HCT116 (cell line): ENCODE data around the gene DUSP28. TPM values are rescaled to one million over a fixed set of nuclear protein-coding genes. Genes with fewer than 3 reads are reported as not detected.

Source experiments
- ATAC-seq: fragments of 200-7000 bp; cut with Tn5 transposase; 2 replicates; pipeline ENCODE4 v1.9.1; 2020; ENCODE audit warnings: mild to moderate bottlenecking, moderate library complexity
- BruUV-seq: library from RNA; stranded (reverse); fragments of 400-500 nt; replicated peaks from 2 replicates; lab custom pipeline; 2021; lab: Mats Ljungman, UMichigan
- CTCF ChIA-PET: fragments of 300-600 bp; sonication (Branson Sonifier 250); formaldehyde crosslinking; loops from one replicate; lab custom pipeline; 2021; ENCODE audit warnings: antibody characterized with exemption; lab: Charles Lee
- POLR2A ChIA-PET: fragments of 300-600, 350-600 bp; sonication (Branson Sonifier 250); formaldehyde crosslinking; loops from one replicate; lab custom pipeline; 2021; ENCODE audit warnings: antibody characterized with exemption; lab: Charles Lee
- RAD21 ChIA-PET, 2 experiments: fragments of 300-600 bp; sonication (Branson Sonifier 250); formaldehyde crosslinking; loops; one replicate each; lab custom pipeline; 2023; ENCODE audit warnings: low total read pairs in 2 of 2; ENCODE audit not compliant: uncharacterized antibody in 2 of 2, unreplicated experiment in 2 of 2, low non-redundant PET in 1 of 2; lab: Charles Lee
- DNase-seq: peaks from one replicate; pipeline ENCODE4 v3.0.0-alpha.2; 2010; ENCODE audit warnings: low read depth, low spot score
- H2AFZ ChIP-seq: fragments of 200-600 bp; shearing (Covaris generic), sonication (generic); 2 replicates; pipeline ENCODE4 v1.6.1; 2017; ENCODE audit warnings: low read depth, mixed run types, mixed read lengths, antibody characterized with exemption, low read length; ENCODE audit not compliant: poor library complexity, severe bottlenecking
- H3K27ac ChIP-seq: 2 replicates; pipeline ENCODE4 v1.5.1; 2012; ENCODE audit warnings: low read depth, low read length
- H3K27me3 ChIP-seq: fragments of 200-600 bp; sonication (generic); 2 replicates; pipeline ENCODE4 v1.6.1; 2016; ENCODE audit warnings: mixed run types, low read length, mixed read lengths; ENCODE audit not compliant: insufficient read depth
- H3K36me3 ChIP-seq, 2 experiments: fragments of 200-500 bp in 1 of 2; fragments of 200-600 bp in 1 of 2; sonication (Bioruptor generic) in 1 of 2; sonication (generic) in 1 of 2; 2 replicates each; pipeline versions ENCODE4 v1.5.1 to v1.6.1; 2014 to 2016; ENCODE audit warnings: low read length in 2 of 2, inconsistent platforms in 1 of 2, mixed read lengths in 1 of 2, mixed run types in 1 of 2; ENCODE audit not compliant: insufficient read depth in 2 of 2, control insufficient read depth in 1 of 2
- H3K4me1 ChIP-seq, 2 experiments: fragments of 200-600 bp in 1 of 2; sonication (generic) in 1 of 2; 2 replicates each; pipeline versions ENCODE4 v1.5.1 to v1.6.1; 2012 to 2017; ENCODE audit warnings: low read length in 2 of 2, inconsistent platforms in 1 of 2, mild to moderate bottlenecking in 1 of 2, mixed read lengths in 1 of 2, mixed run types in 1 of 2, moderate library complexity in 1 of 2; ENCODE audit not compliant: insufficient read depth in 2 of 2, control insufficient read depth in 1 of 2
- H3K4me2 ChIP-seq: fragments of 200-600 bp; sonication (generic); 2 replicates; pipeline ENCODE4 v1.6.1; 2017; ENCODE audit warnings: mixed run types, low read length, mixed read lengths
- H3K4me3 ChIP-seq, 2 experiments: fragments of 200-600 bp in 1 of 2; sonication (generic) in 1 of 2; replicated peaks in 1 of 2; 2 replicates each; pipeline ENCODE4 v1.5.1; 2011 to 2016; ENCODE audit warnings: low read length in 2 of 2, control low read depth in 1 of 2, low read depth in 1 of 2, mild to moderate bottlenecking in 1 of 2, mixed read lengths in 1 of 2, mixed run types in 1 of 2
- H3K79me2 ChIP-seq: fragments of 200-600 bp; sonication (generic); 2 replicates; pipeline ENCODE4 v1.6.1; 2017; ENCODE audit warnings: mild to moderate bottlenecking, mixed run types, low read length, moderate library complexity, mixed read lengths; ENCODE audit not compliant: insufficient read depth
- H3K9ac ChIP-seq: fragments of 200-600 bp; sonication (generic); 2 replicates; pipeline ENCODE4 v1.6.1; 2016; ENCODE audit warnings: low read length, mixed read lengths
- H3K9me2 ChIP-seq: fragments of 200-600 bp; sonication (generic), shearing (Covaris generic); 2 replicates; pipeline ENCODE4 v1.6.1; 2017; ENCODE audit warnings: mixed run types, mild to moderate bottlenecking, moderate library complexity; ENCODE audit not compliant: insufficient read depth
- H3K9me3 ChIP-seq, 2 experiments: fragments of 200-500 bp in 1 of 2; fragments of 200-600 bp in 1 of 2; sonication (Bioruptor generic) in 1 of 2; sonication (generic) in 1 of 2; 2 replicates each; pipeline ENCODE4 v1.6.1; 2014 to 2017; ENCODE audit warnings: low read length in 2 of 2, mixed read lengths in 2 of 2, inconsistent platforms in 1 of 2, low read depth in 1 of 2, mild to moderate bottlenecking in 1 of 2, mixed run types in 1 of 2, moderate library complexity in 1 of 2; ENCODE audit not compliant: control insufficient read depth in 1 of 2, insufficient read depth in 1 of 2
- H4K20me1 ChIP-seq: fragments of 200-600 bp; sonication (generic), shearing (Covaris generic); 2 replicates; pipeline ENCODE4 v1.6.1; 2017; ENCODE audit warnings: mixed run types, mild to moderate bottlenecking, moderate library complexity; ENCODE audit not compliant: insufficient read depth
- CBX3 ChIP-seq: IDR thresholded peaks from 2 replicates; pipeline ENCODE4 v1.6.1; 2012; ENCODE audit warnings: low read depth
- EGR1 ChIP-seq: IDR thresholded peaks from 2 replicates; pipeline ENCODE4 v1.6.1; 2012; ENCODE audit warnings: low read depth
- RAD21 ChIP-seq: IDR thresholded peaks from 2 replicates; pipeline ENCODE4 v1.6.1; 2012; ENCODE audit warnings: low read depth, mild to moderate bottlenecking
- TCF7L2 ChIP-seq: IDR thresholded peaks from 2 replicates; pipeline ENCODE4 v1.7.0; 2011; ENCODE audit warnings: borderline replicate concordance, inconsistent platforms; ENCODE audit not compliant: insufficient read depth, insufficient read length; ENCODE audit errors: extremely low read depth
- ZBTB33 ChIP-seq: IDR thresholded peaks from 2 replicates; pipeline ENCODE4 v1.6.1; 2011; ENCODE audit warnings: mild to moderate bottlenecking, low read length, moderate library complexity; ENCODE audit not compliant: insufficient replicate concordance; ENCODE audit errors: extremely low read depth
- intact Hi-C: fragments of 100-400 bp; cut with micrococcal nuclease; formaldehyde crosslinking; loops from 2 replicates; pipeline ENCODE4 v1.10.0; 2022
- total RNA-seq: library from RNA; stranded (reverse); gene quantifications from one replicate; pipeline ENCODE4 v1.2.1, GENCODE V29; 2021; ENCODE audit not compliant: unreplicated experiment
- TF ChIP-seq, protein P1 (sequence below): IDR thresholded peaks from 2 replicates; pipeline ENCODE4 v1.6.1; 2012

DUSP28 gene
- total RNA-seq, 1 experiment from 2014 or later: 5.6 TPM

DNA sequence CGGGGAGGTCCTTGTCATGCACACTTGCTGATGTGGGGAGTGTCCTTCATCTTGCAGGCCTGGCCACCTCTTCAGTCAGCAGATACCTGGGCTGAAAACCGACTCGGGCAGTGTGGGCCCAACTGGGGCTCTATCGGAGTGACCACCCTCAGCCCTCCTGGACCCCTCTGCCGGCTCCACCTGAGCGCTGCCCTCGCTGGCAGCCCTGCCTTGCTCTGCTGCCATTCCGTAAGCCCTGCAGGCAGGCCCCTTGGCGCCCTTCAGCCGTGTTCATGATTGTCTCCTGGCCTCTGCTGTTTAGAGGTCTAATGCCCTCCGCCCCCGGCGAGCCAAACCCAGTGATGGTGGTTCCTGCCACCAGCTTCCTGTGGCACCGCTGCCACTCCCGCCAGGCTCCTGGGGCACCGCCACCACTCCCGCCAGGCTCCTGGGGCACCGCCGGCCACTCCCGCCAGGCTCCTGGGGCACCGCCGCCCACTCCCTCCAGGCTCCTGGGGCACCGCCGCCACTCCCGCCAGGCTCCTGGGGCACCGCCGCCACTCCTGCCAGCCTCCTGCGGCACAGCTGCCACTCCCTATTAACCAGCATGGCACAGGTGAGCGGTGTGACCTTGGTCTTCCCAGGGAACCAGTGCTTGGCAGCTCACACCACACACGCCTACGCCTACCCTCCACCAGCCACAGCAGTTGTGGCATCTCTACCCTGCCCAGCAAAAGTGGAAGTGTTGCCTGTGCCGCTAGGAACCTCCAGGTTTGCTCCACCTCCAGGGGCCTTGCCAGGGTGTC is 42.3 kb downstream of the DUSP28 start:
- Histone ChIP-seq H3K27me3 (no peaks in the 10 kb centered on the region), H3K4me3 (no peak overlapping the region), H3K27ac (no peak overlapping the region), H3K79me2 (no peaks in the 10 kb centered on the region), H4K20me1 (no peaks in the 10 kb centered on the region), H3K4me2 (no peak overlapping the region), H3K9ac (no peak overlapping the region), H3K9me2 (no peaks in the 10 kb centered on the region), H3K9me3 (no peaks in the 10 kb centered on the region), H3K36me3 (no peaks in the 10 kb centered on the region; a peak in 1 of 4 replicates), H2AFZ (no peak overlapping the region), H3K4me1 (peaks cover 8 to 25% of the 10 kb centered on the region in 2 experiments; a peak in 3 of 4 replicates)
- TF ChIP-seq EGR1: no peak
- TF ChIP-seq, protein P1, sequence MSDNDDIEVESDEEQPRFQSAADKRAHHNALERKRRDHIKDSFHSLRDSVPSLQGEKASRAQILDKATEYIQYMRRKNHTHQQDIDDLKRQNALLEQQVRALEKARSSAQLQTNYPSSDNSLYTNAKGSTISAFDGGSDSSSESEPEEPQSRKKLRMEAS: no peak
- TF ChIP-seq TCF7L2: no peak
- no peak for TF ChIP-seq ZBTB33
- TF ChIP-seq CBX3: no peak
- no peak for TF ChIP-seq RAD21
- ChIA-PET RAD21 (no interaction called here), CTCF (interaction anchor here (1.4 kb wide), 1 partner anchor 16 kb away, joined by 3 read pairs; the partner anchor contains the start of gene CAPN10), POLR2A (no interaction called here)
- no peak for DNase-seq
- intact Hi-C loops: no loop called here
- BruUV-seq: no TSS peak
- no peak for ATAC-seq
